GM21528 (cell line): ENCODE measurements around the gene ERP27.

ENCODE experiments used
- ATAC-seq: cut with Tn5 transposase; IDR thresholded peaks from one replicate; pipeline ENCODE4 v1.9.1; 2021; ENCODE audit warnings: mild to moderate bottlenecking, moderate library complexity; ENCODE audit not compliant: unreplicated experiment, low FRiP score

The ERP27 gene

DNA sequence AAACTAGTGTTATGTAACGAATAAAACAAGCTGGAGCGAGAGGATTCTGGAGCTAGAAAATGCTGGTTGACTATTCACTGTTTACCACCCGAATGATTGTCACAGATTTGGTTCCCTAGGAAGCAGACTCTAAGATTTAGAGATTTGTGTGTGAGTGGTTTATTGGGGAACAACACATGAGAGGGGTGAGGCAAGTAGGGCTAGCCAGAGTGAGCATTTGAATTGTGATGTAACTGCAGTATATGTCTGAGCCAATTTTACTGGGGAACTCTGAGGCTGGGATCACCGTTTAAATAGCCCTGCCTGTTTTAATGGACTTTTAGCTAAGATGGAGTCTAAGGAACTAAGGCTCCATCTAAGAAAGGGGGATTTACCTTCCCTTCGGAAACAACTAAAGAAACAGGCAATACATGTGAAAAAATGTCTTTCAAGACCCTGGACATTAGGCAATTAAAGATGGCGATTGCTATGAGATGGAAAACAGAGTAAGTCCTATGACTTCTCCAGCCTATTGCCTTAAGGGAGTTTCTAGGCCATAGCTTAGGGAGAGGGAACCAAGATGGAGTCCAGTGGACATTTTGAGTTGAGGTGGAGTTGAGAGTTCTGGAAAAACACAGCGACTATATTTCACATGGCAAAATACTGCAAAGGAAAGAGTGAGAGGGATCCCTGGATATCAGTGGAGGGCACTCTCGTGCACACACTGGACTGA, 59.0 kb downstream of the ERP27 start:
- ATAC-seq, result no peak

DNA sequence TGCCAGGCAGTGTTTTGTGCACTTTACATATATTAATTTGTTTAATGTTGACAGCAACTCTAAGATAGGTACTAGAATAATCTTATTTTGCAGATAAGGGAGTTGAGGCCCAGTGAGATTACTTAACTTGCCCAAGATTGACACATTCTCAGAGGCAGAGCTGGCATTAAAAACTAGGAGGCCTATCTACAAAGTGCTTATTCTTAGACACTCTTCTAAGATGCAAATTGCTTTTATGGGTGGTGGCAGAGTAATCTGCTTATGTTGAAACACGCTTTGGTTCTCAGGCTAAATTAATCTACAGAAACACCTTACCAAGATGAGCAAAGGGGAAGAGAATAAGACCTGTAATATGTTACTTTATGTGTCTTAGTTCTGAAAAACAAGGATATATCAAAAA, 59.8 kb downstream of the ERP27 start:
- ATAC-seq, result no peak

DNA sequence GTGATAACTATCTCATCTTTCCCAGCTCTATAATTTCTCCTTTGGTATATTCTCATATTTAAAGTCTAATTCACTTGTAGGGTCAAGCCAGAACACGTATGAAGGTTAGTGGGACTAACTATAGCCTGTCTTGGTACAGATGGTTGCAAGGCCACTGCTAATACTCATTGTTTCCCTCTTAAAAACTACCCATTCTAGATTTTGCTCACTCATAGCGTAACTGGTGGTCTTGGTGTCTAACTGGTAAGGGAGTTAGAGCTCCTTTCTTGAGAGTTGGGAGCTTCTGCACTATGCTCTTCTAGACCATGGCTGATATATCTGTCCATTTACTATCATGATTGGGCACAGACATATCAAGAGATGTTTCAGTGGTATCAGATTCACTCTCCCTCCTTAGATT, 61.5 kb downstream of the ERP27 start:
- ATAC-seq, result no peak

DNA sequence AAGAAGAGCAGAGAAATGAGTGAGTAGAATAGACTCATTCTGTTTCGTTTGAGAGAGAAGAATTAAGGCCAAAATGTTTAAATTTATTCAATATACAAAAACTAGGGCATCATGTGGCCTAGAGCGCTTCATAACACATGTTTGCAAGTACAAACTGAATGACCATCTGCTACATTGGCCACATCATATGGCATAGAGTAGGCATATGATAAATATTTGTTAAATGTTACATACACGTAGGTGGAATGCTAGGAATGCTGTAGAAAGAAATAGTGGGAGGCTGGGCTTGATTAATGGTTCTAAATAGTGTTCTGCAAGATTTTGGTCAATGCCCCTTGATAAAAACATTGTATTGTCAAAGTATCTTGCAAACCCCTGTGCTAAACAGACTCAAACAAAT, 63.5 kb downstream of the ERP27 start:
- ATAC-seq, result no peak

DNA sequence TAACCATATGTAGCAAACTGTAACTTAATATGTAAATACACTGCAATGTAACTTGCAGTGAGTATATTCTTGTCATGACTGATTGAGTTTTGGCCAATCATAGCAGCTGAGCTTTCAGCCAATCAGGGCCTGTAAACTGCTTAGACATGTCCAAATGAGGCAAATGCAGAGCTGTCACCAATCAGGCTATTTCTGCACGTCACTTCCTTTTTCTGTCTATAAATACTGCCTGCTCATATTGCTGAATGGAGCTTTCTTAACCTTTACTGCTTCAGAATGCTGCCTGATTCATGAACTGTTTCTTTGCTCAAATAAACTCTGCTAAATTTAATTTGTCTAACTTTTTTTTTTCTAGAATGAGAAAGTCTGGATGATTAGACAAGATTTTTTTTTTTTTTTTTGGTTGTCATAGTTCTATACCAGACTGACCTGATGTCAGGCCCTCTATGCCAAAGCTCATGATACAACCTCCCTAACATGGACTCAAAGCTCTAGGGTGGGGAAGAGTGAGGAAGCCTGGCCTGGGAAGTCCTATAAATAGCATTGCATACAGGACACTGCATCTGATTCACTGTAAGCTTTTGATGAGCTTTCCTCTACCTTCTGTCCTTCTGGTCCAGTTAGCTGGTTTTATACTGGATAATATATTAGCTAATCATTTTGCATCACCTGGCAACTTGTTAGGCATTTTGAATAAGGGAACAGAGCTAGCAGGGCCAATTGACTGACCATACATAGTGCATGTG, 64.7 kb downstream of the ERP27 start:
- no peak for ATAC-seq

DNA sequence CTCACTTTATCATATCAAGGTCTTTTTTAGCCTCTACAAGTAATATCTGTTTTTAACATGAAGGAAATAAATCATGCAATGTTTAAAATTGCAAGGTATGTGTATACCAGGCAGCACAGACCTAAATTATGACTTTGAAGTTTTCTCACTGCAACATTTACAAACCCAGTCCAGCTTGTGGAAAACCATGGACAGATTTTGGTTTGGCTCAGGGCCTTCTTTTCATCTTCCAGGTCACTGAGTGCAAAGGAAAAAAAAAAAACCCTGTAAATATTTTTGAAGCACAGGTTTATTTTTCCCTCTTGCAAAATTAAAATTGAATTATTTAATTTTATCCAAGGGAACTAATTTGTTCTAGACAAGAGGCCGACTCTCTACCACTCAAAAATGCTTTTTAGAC, 66.5 kb downstream of the ERP27 start:
- ATAC-seq, result no peak

DNA sequence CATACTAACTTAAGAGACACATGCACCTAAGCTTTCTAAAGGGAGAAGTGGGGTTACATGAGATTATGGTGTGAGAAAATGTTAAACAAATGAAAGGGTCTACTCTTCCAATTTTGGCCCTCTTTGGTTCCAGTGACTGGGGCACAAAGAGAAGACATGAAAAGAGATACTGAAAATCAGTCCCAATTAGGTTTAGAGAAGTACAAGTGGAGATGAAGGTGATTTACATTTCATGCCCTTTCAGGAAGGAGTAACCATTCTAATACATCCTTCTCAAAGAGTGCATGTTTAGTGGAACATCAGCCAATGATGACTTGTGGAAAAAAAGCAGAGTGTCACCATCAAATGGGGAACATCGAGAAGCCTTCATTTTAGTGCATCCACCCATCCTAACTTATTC, 67.1 kb downstream of the ERP27 start:
- ATAC-seq, result no peak

DNA sequence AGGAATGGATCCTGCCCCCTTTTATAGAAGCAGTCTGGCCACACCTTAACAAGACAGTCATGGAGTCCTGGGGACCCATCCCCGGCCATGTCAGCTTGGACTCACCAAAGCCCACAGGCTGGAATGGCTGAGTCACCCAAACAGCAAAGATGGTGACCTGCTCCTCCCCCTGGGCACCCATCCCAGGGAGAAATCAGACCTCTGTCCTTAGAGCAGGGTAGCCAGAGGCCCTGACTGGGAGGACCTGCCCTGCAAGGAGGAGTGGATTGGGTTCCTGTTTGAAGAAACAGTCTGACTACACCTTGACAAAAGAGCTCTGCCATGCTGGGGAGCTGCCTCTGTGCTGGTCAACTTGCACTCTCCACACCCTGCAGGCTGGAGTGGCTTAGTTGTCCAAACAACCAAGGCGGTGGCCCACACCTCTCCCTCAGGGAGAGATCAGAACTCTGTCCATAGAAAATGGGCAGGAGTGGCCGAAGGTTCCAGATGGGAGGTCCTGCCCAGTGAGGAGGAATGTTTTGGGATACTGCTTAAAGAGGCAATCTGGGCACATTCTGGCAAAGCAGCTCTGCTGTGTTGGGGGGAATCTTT, 69.3 kb downstream of the ERP27 start:
- ATAC-seq, result no peak
